ENCODE data around the gene CCDC85B. TPM values are rescaled to one million over a fixed set of nuclear protein-coding genes. Genes with fewer than 3 reads are reported as not detected.

The CCDC85B gene
- polyA plus RNA-seq, 1 experiment: 33.4 TPM

GRCh38 chr11:65892661-65893317 is 2.3 kb downstream of the CCDC85B start:
- DNase-seq (ENCODE audit: low read depth): no peak
- POLR2A ChIA-PET: interaction anchor here (0.6 kb wide), 1 partner anchor 113 kb away, joined by 10 read pairs; no protein-coding TSS in a partner anchor
- no peaks in the 10 kb centered on the region for H3K27me3 ChIP-seq (ENCODE audit: control insufficient read depth, insufficient read depth, low read length)
- CTCF ChIA-PET: interaction anchor here (1.0 to 11.7 kb wide), 6 partner anchors 6 to 98 kb away, joined by 3 to 130 read pairs (median 58); partner anchors contain the start of genes C11orf68, CCDC85B and FIBP
- no peak for TF ChIP-seq CTCF (IDR thresholded peaks at IDR 0.05; ENCODE audit: insufficient read depth, low read depth, low read length)
- H3K4me3 ChIP-seq (ENCODE audit: low read depth, low read length): peak overlapping the region; percentile 75; the same call in 1 of the 2 replicates
- peaks cover 7% of the 10 kb centered on the region for H3K36me3 ChIP-seq (ENCODE audit: control insufficient read depth, insufficient read depth, low read length)

- ChIA-PET POLR2A (no interaction called here), CTCF (interaction anchor here (0.6 to 11.7 kb wide), 8 partner anchors 7 to 1708 kb away, joined by 3 to 130 read pairs (median 5); partner anchors contain the start of genes CCDC85B, FIBP, MUS81 and STIP1)
- DNase-seq (ENCODE audit: low read depth): no peak
- Histone ChIP-seq H3K4me3 (ENCODE audit: low read depth, low read length) (no peak overlapping the region), H3K36me3 (ENCODE audit: control insufficient read depth, insufficient read depth, low read length) (peaks cover 7% of the 10 kb centered on the region), H3K27me3 (ENCODE audit: control insufficient read depth, insufficient read depth, low read length) (no peaks in the 10 kb centered on the region)
- no peak for TF ChIP-seq CTCF (IDR thresholded peaks at IDR 0.05; ENCODE audit: insufficient read depth, low read depth, low read length)
Measured at GRCh38 chr11:65894034-65894591, 3.6 kb downstream of the CCDC85B start.

GRCh38 chr11:65895482-65895981 is 5.1 kb downstream of the CCDC85B start:
- no peak for DNase-seq (ENCODE audit: low read depth)
- H3K4me3 ChIP-seq (ENCODE audit: low read depth, low read length): no peak overlapping the region
- peaks cover 7% of the 10 kb centered on the region for H3K36me3 ChIP-seq (ENCODE audit: control insufficient read depth, insufficient read depth, low read length)
- POLR2A ChIA-PET: no interaction called here
- CTCF ChIA-PET: interaction anchor here (0.6 to 11.3 kb wide), 3 partner anchors 8 to 184 kb away, joined by 3 to 130 read pairs (median 57); partner anchors contain the start of genes CCDC85B, FIBP and KAT5
- H3K27me3 ChIP-seq (ENCODE audit: control insufficient read depth, insufficient read depth, low read length): no peaks in the 10 kb centered on the region
- no peak for TF ChIP-seq CTCF (IDR thresholded peaks at IDR 0.05; ENCODE audit: insufficient read depth, low read depth, low read length)

- CTCF ChIA-PET: interaction anchor here (0.6 to 11.3 kb wide), 3 partner anchors 9 to 185 kb away, joined by 3 to 130 read pairs (median 5); partner anchors contain the start of genes CCDC85B, FIBP and KAT5
Measured at GRCh38 chr11:65896034-65896999, 5.8 kb downstream of the CCDC85B start.

More at GRCh38 chr11:65896034-65896999, 5.8 kb downstream of the CCDC85B start:
- Histone ChIP-seq H3K27me3 (ENCODE audit: control insufficient read depth, insufficient read depth, low read length) (no peaks in the 10 kb centered on the region), H3K36me3 (ENCODE audit: control insufficient read depth, insufficient read depth, low read length) (peaks cover 7% of the 10 kb centered on the region), H3K4me3 (ENCODE audit: low read depth, low read length) (no peak overlapping the region)
- no peak for DNase-seq (ENCODE audit: low read depth)
- TF ChIP-seq CTCF (IDR thresholded peaks at IDR 0.05; ENCODE audit: insufficient read depth, low read depth, low read length): no peak
- POLR2A ChIA-PET: no interaction called here
